SK-N-SH treated with all-trans-retinoic acid at 6 μM for 48 hours (cell line): ENCODE measurements around the gene NUDT21.

Source experiments
- ARNTL ChIP-seq: fragments of 450-650 bp; formaldehyde crosslinking; IDR thresholded peaks from 2 replicates; pipeline ENCODE4 v1.5.0; 2020; ENCODE audit warnings: low read depth, mild to moderate bottlenecking, moderate library complexity, borderline replicate concordance
- ESRRG ChIP-seq: fragments of 250-450 bp; sonication (Bioruptor Pico); IDR thresholded peaks from 2 replicates; pipeline ENCODE4 v1.6.1; 2021; ENCODE audit warnings: mild to moderate bottlenecking
- ISL1 ChIP-seq: fragments of 250-450 bp; sonication (Bioruptor Pico); IDR thresholded peaks from 2 replicates; pipeline ENCODE4 v2.1.2; 2022; ENCODE audit warnings: mild to moderate bottlenecking, moderate library complexity
- OSR1 ChIP-seq: fragments of 250-450 bp; sonication (Bioruptor Pico); IDR thresholded peaks from 2 replicates; pipeline ENCODE4 v1.8.0; 2022; ENCODE audit warnings: moderate library complexity, mild to moderate bottlenecking, inconsistent platforms
- PPARA ChIP-seq: fragments of 250-450 bp; sonication (Bioruptor Pico); IDR thresholded peaks from 2 replicates; pipeline ENCODE4 v1.5.0; 2020; ENCODE audit warnings: mild to moderate bottlenecking, borderline replicate concordance
- RARB ChIP-seq: fragments of 250-450 bp; sonication (Bioruptor Pico); IDR thresholded peaks from 2 replicates; pipeline ENCODE4 v1.8.0; 2021; ENCODE audit warnings: mild to moderate bottlenecking, moderate library complexity
- SNAI2 ChIP-seq: fragments of 250-450 bp; sonication (Bioruptor Pico); IDR thresholded peaks from 2 replicates; pipeline ENCODE4 v1.5.0; 2020; ENCODE audit warnings: mild to moderate bottlenecking, moderate library complexity
- TCF4 ChIP-seq: fragments of 250-450 bp; sonication (Bioruptor Pico); IDR thresholded peaks from 2 replicates; pipeline ENCODE4 v1.8.0; 2021; ENCODE audit warnings: mild to moderate bottlenecking, moderate library complexity, borderline replicate concordance
- TOX ChIP-seq: fragments of 250-450 bp; sonication (Bioruptor Pico); IDR thresholded peaks from 2 replicates; pipeline ENCODE4 v1.8.0; 2021; ENCODE audit warnings: mild to moderate bottlenecking, moderate library complexity, borderline replicate concordance
- ZFP3 ChIP-seq: fragments of 250-450 bp; sonication (Bioruptor Pico); IDR thresholded peaks from 2 replicates; pipeline ENCODE4 v1.5.0; 2020; ENCODE audit warnings: mild to moderate bottlenecking, moderate library complexity
- ZNF70 ChIP-seq: fragments of 450-650 bp; formaldehyde crosslinking; IDR thresholded peaks from 2 replicates; pipeline ENCODE4 v1.5.0; 2020; ENCODE audit warnings: mild to moderate bottlenecking, moderate library complexity
- TF ChIP-seq, protein P1 (sequence below): fragments of 250-450 bp; sonication (Bioruptor Pico); IDR thresholded peaks from 2 replicates; pipeline ENCODE4 v1.8.0; 2020; ENCODE audit warnings: mild to moderate bottlenecking, moderate library complexity, borderline replicate concordance
- TF ChIP-seq, protein P2 (sequence below): fragments of 250-450 bp; sonication (Bioruptor Pico); IDR thresholded peaks from 2 replicates; pipeline ENCODE4 v1.5.1; 2020; ENCODE audit warnings: low read depth, mild to moderate bottlenecking, moderate library complexity
- TF ChIP-seq, protein P3 (sequence below): fragments of 250-450 bp; sonication (Bioruptor Pico); IDR thresholded peaks from 2 replicates; pipeline ENCODE4 v1.5.0; 2020; ENCODE audit warnings: mild to moderate bottlenecking, moderate library complexity

DNA sequence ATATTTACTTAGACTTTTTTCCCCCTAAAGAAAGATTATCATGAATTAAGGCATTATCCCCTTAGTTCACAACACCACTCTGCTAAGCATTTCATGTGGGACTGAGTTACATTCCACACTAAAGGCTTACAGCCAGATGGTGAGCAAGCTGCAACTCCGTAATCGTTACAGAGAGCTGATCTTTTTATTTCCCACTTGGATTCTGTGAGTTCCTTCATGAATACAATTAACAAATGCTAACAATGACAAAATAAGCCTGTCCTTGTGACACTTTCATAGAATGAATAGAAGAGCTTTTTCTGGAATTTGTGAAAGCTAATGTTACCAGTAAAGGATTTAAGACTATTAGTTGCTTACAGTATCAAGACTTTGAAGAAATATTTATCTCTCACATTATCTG is 9.0 kb upstream of the NUDT21 start:
- no peak for TF ChIP-seq ZFP3
- TF ChIP-seq ISL1 (CRISPR knock-in tag) = no peak
- no peak for TF ChIP-seq OSR1 (CRISPR knock-in tag)
- TF ChIP-seq, protein P1, sequence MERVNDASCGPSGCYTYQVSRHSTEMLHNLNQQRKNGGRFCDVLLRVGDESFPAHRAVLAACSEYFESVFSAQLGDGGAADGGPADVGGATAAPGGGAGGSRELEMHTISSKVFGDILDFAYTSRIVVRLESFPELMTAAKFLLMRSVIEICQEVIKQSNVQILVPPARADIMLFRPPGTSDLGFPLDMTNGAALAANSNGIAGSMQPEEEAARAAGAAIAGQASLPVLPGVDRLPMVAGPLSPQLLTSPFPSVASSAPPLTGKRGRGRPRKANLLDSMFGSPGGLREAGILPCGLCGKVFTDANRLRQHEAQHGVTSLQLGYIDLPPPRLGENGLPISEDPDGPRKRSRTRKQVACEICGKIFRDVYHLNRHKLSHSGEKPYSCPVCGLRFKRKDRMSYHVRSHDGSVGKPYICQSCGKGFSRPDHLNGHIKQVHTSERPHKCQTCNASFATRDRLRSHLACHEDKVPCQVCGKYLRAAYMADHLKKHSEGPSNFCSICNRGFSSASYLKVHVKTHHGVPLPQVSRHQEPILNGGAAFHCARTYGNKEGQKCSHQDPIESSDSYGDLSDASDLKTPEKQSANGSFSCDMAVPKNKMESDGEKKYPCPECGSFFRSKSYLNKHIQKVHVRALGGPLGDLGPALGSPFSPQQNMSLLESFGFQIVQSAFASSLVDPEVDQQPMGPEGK (CRISPR knock-in tag) = no peak
- no peak for TF ChIP-seq PPARA (CRISPR knock-in tag)
- TF ChIP-seq, protein P2, sequence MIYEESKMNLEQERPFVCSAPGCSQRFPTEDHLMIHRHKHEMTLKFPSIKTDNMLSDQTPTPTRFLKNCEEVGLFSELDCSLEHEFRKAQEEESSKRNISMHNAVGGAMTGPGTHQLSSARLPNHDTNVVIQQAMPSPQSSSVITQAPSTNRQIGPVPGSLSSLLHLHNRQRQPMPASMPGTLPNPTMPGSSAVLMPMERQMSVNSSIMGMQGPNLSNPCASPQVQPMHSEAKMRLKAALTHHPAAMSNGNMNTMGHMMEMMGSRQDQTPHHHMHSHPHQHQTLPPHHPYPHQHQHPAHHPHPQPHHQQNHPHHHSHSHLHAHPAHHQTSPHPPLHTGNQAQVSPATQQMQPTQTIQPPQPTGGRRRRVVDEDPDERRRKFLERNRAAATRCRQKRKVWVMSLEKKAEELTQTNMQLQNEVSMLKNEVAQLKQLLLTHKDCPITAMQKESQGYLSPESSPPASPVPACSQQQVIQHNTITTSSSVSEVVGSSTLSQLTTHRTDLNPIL (CRISPR knock-in tag) = no peak
- TF ChIP-seq ESRRG (CRISPR knock-in tag) = no peak
- TF ChIP-seq ZNF70 (CRISPR knock-in tag) = no peak
- no peak for TF ChIP-seq ARNTL
- no peak for TF ChIP-seq RARB (CRISPR knock-in tag)
- no peak for TF ChIP-seq SNAI2 (CRISPR knock-in tag)
- no peak for TF ChIP-seq TOX (CRISPR knock-in tag)
- TF ChIP-seq TCF4 (CRISPR knock-in tag) = no peak
- TF ChIP-seq, protein P3, sequence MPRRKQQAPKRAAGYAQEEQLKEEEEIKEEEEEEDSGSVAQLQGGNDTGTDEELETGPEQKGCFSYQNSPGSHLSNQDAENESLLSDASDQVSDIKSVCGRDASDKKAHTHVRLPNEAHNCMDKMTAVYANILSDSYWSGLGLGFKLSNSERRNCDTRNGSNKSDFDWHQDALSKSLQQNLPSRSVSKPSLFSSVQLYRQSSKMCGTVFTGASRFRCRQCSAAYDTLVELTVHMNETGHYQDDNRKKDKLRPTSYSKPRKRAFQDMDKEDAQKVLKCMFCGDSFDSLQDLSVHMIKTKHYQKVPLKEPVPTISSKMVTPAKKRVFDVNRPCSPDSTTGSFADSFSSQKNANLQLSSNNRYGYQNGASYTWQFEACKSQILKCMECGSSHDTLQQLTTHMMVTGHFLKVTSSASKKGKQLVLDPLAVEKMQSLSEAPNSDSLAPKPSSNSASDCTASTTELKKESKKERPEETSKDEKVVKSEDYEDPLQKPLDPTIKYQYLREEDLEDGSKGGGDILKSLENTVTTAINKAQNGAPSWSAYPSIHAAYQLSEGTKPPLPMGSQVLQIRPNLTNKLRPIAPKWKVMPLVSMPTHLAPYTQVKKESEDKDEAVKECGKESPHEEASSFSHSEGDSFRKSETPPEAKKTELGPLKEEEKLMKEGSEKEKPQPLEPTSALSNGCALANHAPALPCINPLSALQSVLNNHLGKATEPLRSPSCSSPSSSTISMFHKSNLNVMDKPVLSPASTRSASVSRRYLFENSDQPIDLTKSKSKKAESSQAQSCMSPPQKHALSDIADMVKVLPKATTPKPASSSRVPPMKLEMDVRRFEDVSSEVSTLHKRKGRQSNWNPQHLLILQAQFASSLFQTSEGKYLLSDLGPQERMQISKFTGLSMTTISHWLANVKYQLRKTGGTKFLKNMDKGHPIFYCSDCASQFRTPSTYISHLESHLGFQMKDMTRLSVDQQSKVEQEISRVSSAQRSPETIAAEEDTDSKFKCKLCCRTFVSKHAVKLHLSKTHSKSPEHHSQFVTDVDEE (CRISPR knock-in tag) = no peak
